CD1c-positive myeloid dendritic cell (primary cell): Measurements from ENCODE around the gene C1orf87.
"Not testable (repeated sequence)": the region's sequence is repeated elsewhere in the genome, so short reads cannot be mapped to it uniquely, and the experiment has no call there.

Experiments
- DNase-seq: peaks from one replicate; pipeline ENCODE4 v3.0.0-alpha.2; 2016; ENCODE audit errors: extremely low spot score

Gene C1orf87

GRCh38 chr1:59994302-59995198 lies 79.0 kb downstream of the C1orf87 start:
- no peak for DNase-seq

GRCh38 chr1:59992040-59992820 lies 81.3 kb downstream of the C1orf87 start:
- no peak for DNase-seq

- no peak for DNase-seq
Measured at GRCh38 chr1:59990470-59990869, 83.1 kb downstream of the C1orf87 start.

GRCh38 chr1:59986516-59987310 lies 86.9 kb downstream of the C1orf87 start:
- no peak for DNase-seq

GRCh38 chr1:59985911-59986515 lies 87.6 kb downstream of the C1orf87 start:
- DNase-seq, result no peak

GRCh38 chr1:59979666-59980065 lies 93.9 kb downstream of the C1orf87 start:
- no peak for DNase-seq

- no peak for DNase-seq
Measured at GRCh38 chr1:59978511-59978910, 95.1 kb downstream of the C1orf87 start.

GRCh38 chr1:59978026-59978425 lies 95.5 kb downstream of the C1orf87 start:
- DNase-seq, result no peak

GRCh38 chr1:59977075-59977410 lies 96.5 kb downstream of the C1orf87 start:
- no peak for DNase-seq

- peak; percentile 57 for DNase-seq
Measured at GRCh38 chr1:59976194-59977074, 97.1 kb downstream of the C1orf87 start.

GRCh38 chr1:59973719-59974118 lies 99.9 kb downstream of the C1orf87 start:
- DNase-seq, result no peak

- DNase-seq, result no peak
Measured at GRCh38 chr1:59972216-59972927, 101.2 kb downstream of the C1orf87 start.

GRCh38 chr1:59971464-59971911 lies 102.1 kb downstream of the C1orf87 start:
- peak; percentile 77 for DNase-seq

GRCh38 chr1:59969542-59970175 lies 103.9 kb downstream of the C1orf87 start:
- not testable (repeated sequence) for DNase-seq

GRCh38 chr1:59968746-59969145 lies 104.8 kb downstream of the C1orf87 start:
- DNase-seq, result not testable (repeated sequence)

GRCh38 chr1:59967780-59968179 lies 105.8 kb downstream of the C1orf87 start:
- no peak for DNase-seq

- DNase-seq, result no peak
Measured at GRCh38 chr1:59967141-59967697, 106.4 kb downstream of the C1orf87 start.

GRCh38 chr1:59952065-59952464 lies 121.5 kb downstream of the C1orf87 start:
- DNase-seq, result no peak

- no peak for DNase-seq
Measured at GRCh38 chr1:59949648-59950047, 123.9 kb downstream of the C1orf87 start.
